Activated CD4-positive, alpha-beta T cell treated with anti-CD3 and anti-CD28 coated beads for 48 hours (primary cell): ENCODE results near the gene GRB2.
"Not testable (repeated sequence)": the region's sequence is repeated elsewhere in the genome, so short reads cannot be mapped to it uniquely, and the experiment has no call there.

Experiments
- DNase-seq: peaks from one replicate; pipeline ENCODE4 v3.0.0-alpha.2; 2020

Gene GRB2

GRCh38 chr17:75348386-75349012 is 57.0 kb downstream of the GRB2 start:
- DNase-seq = no peak

GRCh38 chr17:75346906-75347305 is 58.6 kb downstream of the GRB2 start:
- DNase-seq = peak; percentile 63

GRCh38 chr17:75346368-75346767 is 59.1 kb downstream of the GRB2 start:
- not testable (repeated sequence) for DNase-seq

- peak; percentile 63 for DNase-seq
These were observed 59.8 kb downstream of the GRB2 start for GRCh38 chr17:75345514-75346167.

- DNase-seq = peak; percentile 40
These were observed 60.8 kb downstream of the GRB2 start for GRCh38 chr17:75344666-75345065.

- DNase-seq = no peak
These were observed 62.5 kb downstream of the GRB2 start for GRCh38 chr17:75342996-75343395.

- DNase-seq = no peak
These were observed 63.5 kb downstream of the GRB2 start for GRCh38 chr17:75341784-75342486.

- DNase-seq = no peak
These were observed 64.8 kb downstream of the GRB2 start for GRCh38 chr17:75340631-75341030.

GRCh38 chr17:75339971-75340370 is 65.5 kb downstream of the GRB2 start:
- DNase-seq = no peak

- no peak for DNase-seq
These were observed 67.1 kb downstream of the GRB2 start for GRCh38 chr17:75338335-75338734.

GRCh38 chr17:75335315-75335714 is 70.2 kb downstream of the GRB2 start:
- no peak for DNase-seq

GRCh38 chr17:75334723-75335122 is 70.8 kb downstream of the GRB2 start:
- DNase-seq = no peak

- DNase-seq = no peak
These were observed 73.8 kb downstream of the GRB2 start for GRCh38 chr17:75331671-75332070.

- no peak for DNase-seq
These were observed 77.7 kb downstream of the GRB2 start for GRCh38 chr17:75327757-75328156.

GRCh38 chr17:75326226-75326848 is 79.1 kb downstream of the GRB2 start:
- DNase-seq = no peak

GRCh38 chr17:75325827-75326225 is 79.7 kb downstream of the GRB2 start:
- no peak for DNase-seq

GRCh38 chr17:75325348-75325747 is 80.1 kb downstream of the GRB2 start:
- no peak for DNase-seq

GRCh38 chr17:75321506-75321905 is 84.0 kb downstream of the GRB2 start:
- no peak for DNase-seq

GRCh38 chr17:75319904-75320691 is 85.4 kb downstream of the GRB2 start:
- no peak for DNase-seq

- DNase-seq = no peak
These were observed 86.8 kb downstream of the GRB2 start for GRCh38 chr17:75318615-75319222.

GRCh38 chr17:75318211-75318610 is 87.3 kb downstream of the GRB2 start:
- DNase-seq = no peak

GRCh38 chr17:75317671-75318070 is 87.8 kb downstream of the GRB2 start:
- no peak for DNase-seq
